Measurements from ENCODE around the gene EXOC3L2. TPM values are rescaled to one million over a fixed set of nuclear protein-coding genes. Genes with fewer than 3 reads are reported as not detected.
"Not testable (repeated sequence)": the region's sequence is repeated elsewhere in the genome, so short reads cannot be mapped to it uniquely, and the experiment has no call there.

EXOC3L2 gene
- total RNA-seq, 3 donors from 2014 or later, result 0.70 to 1.4 (median 1.2) TPM

DNA sequence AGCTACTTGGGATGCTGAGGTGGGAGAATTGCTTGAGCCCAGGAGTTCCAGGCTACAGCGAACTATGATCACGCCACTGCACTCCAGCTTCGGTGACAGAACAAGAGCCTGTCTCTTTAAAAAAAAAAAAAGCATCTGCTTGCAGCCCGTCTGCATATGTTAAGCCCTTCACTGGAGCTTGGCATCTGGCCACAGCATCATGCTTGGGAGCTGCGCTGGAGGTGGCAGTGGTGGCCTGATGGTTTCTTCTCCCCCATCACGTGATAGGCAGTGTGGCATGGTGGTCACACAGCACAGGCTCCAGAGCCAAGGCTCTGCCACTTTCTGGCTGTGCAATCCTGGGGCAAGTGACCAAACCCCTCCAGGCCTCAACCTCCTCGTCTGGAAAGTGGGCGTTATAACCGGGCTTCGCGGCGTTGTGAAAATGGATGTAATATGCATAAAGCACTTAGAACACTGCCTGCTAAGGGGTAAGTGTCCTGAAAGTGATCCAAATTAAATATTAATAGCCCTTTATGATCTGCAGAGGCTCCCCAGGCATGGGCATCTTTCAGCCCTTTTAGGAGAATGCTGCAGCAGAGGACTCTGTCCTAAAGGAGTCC, 30.3 kb upstream of the EXOC3L2 start:
- no peak for ATAC-seq
- H3K9me3 ChIP-seq, result no peaks in the 10 kb centered on the region
- no peak overlapping the region for H3K4me3 ChIP-seq
- intact Hi-C loops (cut with DNase I, micrococcal nuclease), result no loop called here
- no peaks in the 10 kb centered on the region for H3K4me1 ChIP-seq (ENCODE audit: low read depth)
- H3K36me3 ChIP-seq (ENCODE audit: low read depth), result no peaks in the 10 kb centered on the region
- no peak for DNase-seq
- TF ChIP-seq, protein P1, sequence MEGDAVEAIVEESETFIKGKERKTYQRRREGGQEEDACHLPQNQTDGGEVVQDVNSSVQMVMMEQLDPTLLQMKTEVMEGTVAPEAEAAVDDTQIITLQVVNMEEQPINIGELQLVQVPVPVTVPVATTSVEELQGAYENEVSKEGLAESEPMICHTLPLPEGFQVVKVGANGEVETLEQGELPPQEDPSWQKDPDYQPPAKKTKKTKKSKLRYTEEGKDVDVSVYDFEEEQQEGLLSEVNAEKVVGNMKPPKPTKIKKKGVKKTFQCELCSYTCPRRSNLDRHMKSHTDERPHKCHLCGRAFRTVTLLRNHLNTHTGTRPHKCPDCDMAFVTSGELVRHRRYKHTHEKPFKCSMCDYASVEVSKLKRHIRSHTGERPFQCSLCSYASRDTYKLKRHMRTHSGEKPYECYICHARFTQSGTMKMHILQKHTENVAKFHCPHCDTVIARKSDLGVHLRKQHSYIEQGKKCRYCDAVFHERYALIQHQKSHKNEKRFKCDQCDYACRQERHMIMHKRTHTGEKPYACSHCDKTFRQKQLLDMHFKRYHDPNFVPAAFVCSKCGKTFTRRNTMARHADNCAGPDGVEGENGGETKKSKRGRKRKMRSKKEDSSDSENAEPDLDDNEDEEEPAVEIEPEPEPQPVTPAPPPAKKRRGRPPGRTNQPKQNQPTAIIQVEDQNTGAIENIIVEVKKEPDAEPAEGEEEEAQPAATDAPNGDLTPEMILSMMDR (IDR thresholded peaks at IDR 0.05), result no peak

DNA sequence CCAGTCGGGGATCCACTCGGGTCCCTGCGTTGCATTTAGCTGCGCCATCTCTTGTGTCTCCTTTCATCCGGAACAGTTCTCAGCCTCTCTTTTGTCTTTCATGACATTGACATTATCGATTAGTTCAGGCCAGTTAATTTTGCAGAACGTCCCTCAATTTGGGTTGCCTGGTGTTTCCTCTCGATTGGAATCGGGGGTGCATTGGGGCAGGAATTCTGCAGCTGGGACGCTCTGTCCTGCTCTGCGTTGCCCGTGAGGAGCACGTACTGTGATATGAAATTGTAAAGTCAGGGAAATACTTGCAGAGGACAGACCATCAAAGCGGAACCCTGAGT, 28.3 kb upstream of the EXOC3L2 start:
- intact Hi-C loops (cut with DNase I, micrococcal nuclease), result no loop called here
- no peaks in the 10 kb centered on the region for H3K36me3 ChIP-seq (ENCODE audit: low read depth)
- ATAC-seq, result no peak

DNA sequence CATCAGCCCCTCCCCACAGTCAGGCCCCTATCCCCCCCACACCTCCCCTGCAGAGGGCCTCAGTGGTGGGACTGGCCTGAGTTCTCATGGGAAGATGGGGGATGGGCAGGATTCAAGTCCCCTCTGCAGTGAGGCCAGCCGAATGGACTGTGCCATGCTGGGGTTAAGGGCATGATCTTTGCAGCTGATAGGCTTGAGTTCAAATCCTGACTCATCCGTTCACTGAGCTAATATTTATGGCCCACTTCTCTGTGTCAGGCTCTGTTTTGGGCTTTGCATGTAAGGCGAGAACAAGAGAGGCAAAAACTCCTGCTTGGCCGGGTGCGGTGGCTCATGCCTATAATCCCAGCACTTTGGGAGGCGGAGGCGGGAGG, 26.5 kb upstream of the EXOC3L2 start:
- H3K4me1 ChIP-seq (ENCODE audit: low read depth), result no peaks in the 10 kb centered on the region
- H3K4me3 ChIP-seq, result no peak overlapping the region
- ATAC-seq, result no peak
- H3K9me3 ChIP-seq, result no peaks in the 10 kb centered on the region
- TF ChIP-seq, protein P1 (IDR thresholded peaks at IDR 0.05), result no peak
- no peaks in the 10 kb centered on the region for H3K36me3 ChIP-seq (ENCODE audit: low read depth)
- intact Hi-C loops (cut with DNase I, micrococcal nuclease), result no loop called here
- no peak for DNase-seq

More for the DNA sequence above, 28.3 kb upstream of the EXOC3L2 start:
- Histone ChIP-seq H3K4me3 (no peak overlapping the region), H3K4me1 (ENCODE audit: low read depth) (no peaks in the 10 kb centered on the region), H3K9me3 (no peaks in the 10 kb centered on the region)
- TF ChIP-seq, protein P1 (IDR thresholded peaks at IDR 0.05), result no peak
- no peak for DNase-seq

DNA sequence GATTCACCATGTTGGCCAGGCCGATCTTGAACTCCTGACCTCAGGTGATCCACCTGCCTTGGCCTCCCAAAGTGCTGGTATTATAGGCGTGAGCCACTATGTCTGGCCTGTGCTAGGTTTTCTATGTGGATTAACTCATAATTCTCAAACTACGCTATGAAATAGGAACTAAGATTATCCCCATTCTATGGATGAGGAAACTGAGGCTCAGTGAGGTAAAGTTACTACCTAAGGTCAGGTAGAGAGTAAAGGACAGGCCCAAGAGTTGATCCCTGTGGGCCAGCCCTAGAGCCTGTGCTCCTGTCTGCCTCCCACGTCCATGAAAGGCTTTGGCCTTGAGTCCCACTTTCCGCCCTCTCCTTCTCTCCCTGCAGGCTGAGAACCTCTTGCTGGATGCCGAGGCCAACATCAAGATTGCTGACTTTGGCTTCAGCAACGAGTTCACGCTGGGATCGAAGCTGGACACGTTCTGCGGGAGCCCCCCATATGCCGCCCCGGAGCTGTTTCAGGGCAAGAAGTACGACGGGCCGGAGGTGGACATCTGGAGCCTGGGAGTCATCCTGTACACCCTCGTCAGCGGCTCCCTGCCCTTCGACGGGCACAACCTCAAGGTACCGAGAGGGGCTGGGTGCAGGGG, 26.0 kb upstream of the EXOC3L2 start:
- TF ChIP-seq, protein P1 (IDR thresholded peaks at IDR 0.05), result no peak
- Histone ChIP-seq H3K36me3 (ENCODE audit: low read depth) (no peaks in the 10 kb centered on the region), H3K9me3 (no peaks in the 10 kb centered on the region), H3K4me3 (no peak overlapping the region), H3K4me1 (ENCODE audit: low read depth) (no peaks in the 10 kb centered on the region)
- ATAC-seq, result no peak
- DNase-seq, result no peak
- intact Hi-C loops (cut with DNase I, micrococcal nuclease), result no loop called here

DNA sequence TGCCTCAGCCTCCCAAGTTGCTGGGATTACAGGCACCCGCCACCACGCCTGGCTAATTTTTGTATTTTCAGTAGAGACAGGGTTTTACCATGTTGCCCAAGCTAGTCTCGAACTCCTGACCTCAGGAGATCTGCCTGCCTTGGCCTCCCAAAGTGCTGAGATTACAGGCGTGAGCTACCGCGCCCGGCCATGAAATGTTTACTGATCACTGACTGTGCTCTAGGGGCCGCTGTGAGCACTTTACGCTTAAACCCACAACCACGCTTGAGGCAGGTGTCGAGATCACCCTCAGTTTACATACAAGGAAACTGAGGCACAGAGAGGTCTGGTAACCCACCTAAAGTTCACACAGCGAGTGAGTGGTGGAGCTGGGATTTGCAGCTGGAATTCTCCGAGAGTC, 24.7 kb upstream of the EXOC3L2 start:
- DNase-seq; ATAC-seq; H3K4me1 ChIP-seq (ENCODE audit: low read depth); H3K4me3 ChIP-seq; intact Hi-C loops (cut with DNase I, micrococcal nuclease); H3K9me3 ChIP-seq; H3K36me3 ChIP-seq (ENCODE audit: low read depth): not testable (repeated sequence)

DNA sequence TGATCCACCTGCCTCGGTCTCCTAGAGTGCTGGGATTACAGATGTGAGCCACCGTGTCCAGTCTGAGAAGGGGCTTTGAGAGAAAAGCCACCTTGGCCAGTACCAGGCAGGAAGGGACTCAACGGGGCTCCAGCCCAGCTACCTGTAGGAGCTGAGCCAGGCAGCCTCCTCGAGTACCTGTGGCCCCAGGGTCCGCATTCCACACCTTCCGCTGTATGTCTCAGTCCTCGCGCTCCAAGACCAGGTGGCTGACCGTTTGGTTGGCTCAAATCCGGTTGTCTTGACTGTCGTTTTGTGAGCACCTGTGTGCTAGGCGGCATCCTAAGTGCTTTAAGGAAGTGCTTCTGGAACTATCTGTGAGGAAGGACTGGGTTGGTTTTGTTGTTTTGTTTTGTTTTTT, 22.1 kb upstream of the EXOC3L2 start:
- H3K4me1 ChIP-seq (ENCODE audit: low read depth), result no peaks in the 10 kb centered on the region
- H3K9me3 ChIP-seq, result no peaks in the 10 kb centered on the region
- TF ChIP-seq, protein P1 (IDR thresholded peaks at IDR 0.05), result no peak
- H3K36me3 ChIP-seq (ENCODE audit: low read depth), result no peaks in the 10 kb centered on the region
- no peak for DNase-seq
- no peak overlapping the region for H3K4me3 ChIP-seq
- ATAC-seq, result no peak
- intact Hi-C loops (cut with DNase I, micrococcal nuclease), result no loop called here

Measured in mucosa of descending colon (tissue), 3 donors.